ENCODE measurements around the gene LIX1L.
A peak's percentile ranks its signal among the peaks of the same experiment; 100 is the strongest.

The LIX1L gene

GRCh38 chr1:145982010-145982723 lies 24.4 kb upstream of the LIX1L start:
- no peak overlapping the region for H3K4me3 ChIP-seq (ENCODE audit: low read length)
- no peaks in the 10 kb centered on the region for H3K36me3 ChIP-seq (ENCODE audit: control insufficient read depth, insufficient read depth, low read length)
- H3K4me1 ChIP-seq (ENCODE audit: control insufficient read depth, insufficient read depth, low read length): peaks cover 78% of the 10 kb centered on the region
- H3K9me3 ChIP-seq (ENCODE audit: control insufficient read depth, low read length): no peaks in the 10 kb centered on the region
- H3K27me3 ChIP-seq (ENCODE audit: control insufficient read depth, insufficient read depth, low read length): no peaks in the 10 kb centered on the region
- no peak overlapping the region for H3K9ac ChIP-seq (ENCODE audit: low read length)

- Histone ChIP-seq H3K36me3 (ENCODE audit: control insufficient read depth, insufficient read depth, low read length) (no peaks in the 10 kb centered on the region), H3K4me3 (ENCODE audit: low read length) (no peak overlapping the region), H3K9ac (ENCODE audit: low read length) (no peak overlapping the region), H3K27me3 (ENCODE audit: control insufficient read depth, insufficient read depth, low read length) (no peaks in the 10 kb centered on the region), H3K9me3 (ENCODE audit: control insufficient read depth, low read length) (no peaks in the 10 kb centered on the region), H3K4me1 (ENCODE audit: control insufficient read depth, insufficient read depth, low read length) (peaks cover 67% of the 10 kb centered on the region)
Observed at GRCh38 chr1:145980457-145980994, 22.7 kb upstream of the LIX1L start.

- Histone ChIP-seq H3K9me3 (ENCODE audit: control insufficient read depth, low read length) (no peaks in the 10 kb centered on the region), H3K4me3 (ENCODE audit: low read length) (no peak overlapping the region), H3K9ac (ENCODE audit: low read length) (peak overlapping the region; percentile 64), H3K27me3 (ENCODE audit: control insufficient read depth, insufficient read depth, low read length) (no peaks in the 10 kb centered on the region), H3K36me3 (ENCODE audit: control insufficient read depth, insufficient read depth, low read length) (no peaks in the 10 kb centered on the region), H3K4me1 (ENCODE audit: control insufficient read depth, insufficient read depth, low read length) (peaks cover 61% of the 10 kb centered on the region)
Observed at GRCh38 chr1:145979746-145980456, 22.1 kb upstream of the LIX1L start.

- Histone ChIP-seq H3K9me3 (ENCODE audit: control insufficient read depth, low read length) (no peaks in the 10 kb centered on the region), H3K4me1 (ENCODE audit: control insufficient read depth, insufficient read depth, low read length) (peaks cover 57% of the 10 kb centered on the region), H3K36me3 (ENCODE audit: control insufficient read depth, insufficient read depth, low read length) (no peaks in the 10 kb centered on the region), H3K27me3 (ENCODE audit: control insufficient read depth, insufficient read depth, low read length) (no peaks in the 10 kb centered on the region), H3K4me3 (ENCODE audit: low read length) (peak overlapping the region; percentile 43), H3K9ac (ENCODE audit: low read length) (peak overlapping the region; percentile 74)
Observed at GRCh38 chr1:145978854-145979745, 21.3 kb upstream of the LIX1L start.

GRCh38 chr1:145978471-145978853 lies 20.6 kb upstream of the LIX1L start:
- peaks cover 51% of the 10 kb centered on the region for H3K4me1 ChIP-seq (ENCODE audit: control insufficient read depth, insufficient read depth, low read length)
- H3K9ac ChIP-seq (ENCODE audit: low read length): peak overlapping the region; percentile 74
- no peaks in the 10 kb centered on the region for H3K9me3 ChIP-seq (ENCODE audit: control insufficient read depth, low read length)
- H3K4me3 ChIP-seq (ENCODE audit: low read length): no peak overlapping the region
- H3K27me3 ChIP-seq (ENCODE audit: control insufficient read depth, insufficient read depth, low read length): no peaks in the 10 kb centered on the region
- H3K36me3 ChIP-seq (ENCODE audit: control insufficient read depth, insufficient read depth, low read length): no peaks in the 10 kb centered on the region

- peaks cover 44% of the 10 kb centered on the region for H3K4me1 ChIP-seq (ENCODE audit: control insufficient read depth, insufficient read depth, low read length)
- no peaks in the 10 kb centered on the region for H3K36me3 ChIP-seq (ENCODE audit: control insufficient read depth, insufficient read depth, low read length)
- H3K9me3 ChIP-seq (ENCODE audit: control insufficient read depth, low read length): no peaks in the 10 kb centered on the region
- peak overlapping the region; percentile 74 for H3K9ac ChIP-seq (ENCODE audit: low read length)
- H3K4me3 ChIP-seq (ENCODE audit: low read length): no peak overlapping the region
- H3K27me3 ChIP-seq (ENCODE audit: control insufficient read depth, insufficient read depth, low read length): no peaks in the 10 kb centered on the region
Observed at GRCh38 chr1:145977486-145978470, 20.0 kb upstream of the LIX1L start.

GRCh38 chr1:145977016-145977415 lies 19.2 kb upstream of the LIX1L start:
- Histone ChIP-seq H3K9ac (ENCODE audit: low read length) (peak overlapping the region; percentile 74), H3K9me3 (ENCODE audit: control insufficient read depth, low read length) (no peaks in the 10 kb centered on the region), H3K4me1 (ENCODE audit: control insufficient read depth, insufficient read depth, low read length) (peaks cover 37% of the 10 kb centered on the region), H3K36me3 (ENCODE audit: control insufficient read depth, insufficient read depth, low read length) (no peaks in the 10 kb centered on the region), H3K27me3 (ENCODE audit: control insufficient read depth, insufficient read depth, low read length) (no peaks in the 10 kb centered on the region), H3K4me3 (ENCODE audit: low read length) (no peak overlapping the region)

- Histone ChIP-seq H3K4me3 (ENCODE audit: low read length) (no peak overlapping the region), H3K9ac (ENCODE audit: low read length) (no peak overlapping the region), H3K36me3 (ENCODE audit: control insufficient read depth, insufficient read depth, low read length) (no peaks in the 10 kb centered on the region), H3K4me1 (ENCODE audit: control insufficient read depth, insufficient read depth, low read length) (peaks cover 27% of the 10 kb centered on the region), H3K27me3 (ENCODE audit: control insufficient read depth, insufficient read depth, low read length) (no peaks in the 10 kb centered on the region), H3K9me3 (ENCODE audit: control insufficient read depth, low read length) (no peaks in the 10 kb centered on the region)
Observed at GRCh38 chr1:145975216-145975615, 17.4 kb upstream of the LIX1L start.

DNA sequence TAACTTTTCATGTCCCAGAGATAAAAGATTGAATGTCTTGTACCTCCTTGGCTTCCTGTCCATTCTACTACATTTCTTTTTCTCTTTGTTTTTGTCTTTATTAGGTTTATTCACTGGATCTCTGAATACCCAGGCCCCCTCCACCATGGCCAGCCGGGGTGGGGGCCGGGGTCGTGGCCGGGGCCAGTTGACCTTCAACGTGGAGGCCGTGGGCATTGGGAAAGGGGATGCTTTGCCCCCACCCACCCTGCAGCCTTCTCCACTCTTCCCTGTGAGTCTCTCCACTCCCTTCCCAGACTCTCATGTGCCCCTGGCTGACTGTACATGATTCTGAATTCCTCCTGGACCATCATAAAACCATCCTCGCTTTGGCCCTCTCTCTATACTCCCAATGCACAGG lies 16.9 kb upstream of the LIX1L start:
- Histone ChIP-seq H3K4me1 (ENCODE audit: control insufficient read depth, insufficient read depth, low read length) (peaks cover 22% of the 10 kb centered on the region), H3K36me3 (ENCODE audit: control insufficient read depth, insufficient read depth, low read length) (no peaks in the 10 kb centered on the region), H3K4me3 (ENCODE audit: low read length) (no peak overlapping the region), H3K27me3 (ENCODE audit: control insufficient read depth, insufficient read depth, low read length) (no peaks in the 10 kb centered on the region), H3K9ac (ENCODE audit: low read length) (no peak overlapping the region), H3K9me3 (ENCODE audit: control insufficient read depth, low read length) (no peaks in the 10 kb centered on the region)

DNA sequence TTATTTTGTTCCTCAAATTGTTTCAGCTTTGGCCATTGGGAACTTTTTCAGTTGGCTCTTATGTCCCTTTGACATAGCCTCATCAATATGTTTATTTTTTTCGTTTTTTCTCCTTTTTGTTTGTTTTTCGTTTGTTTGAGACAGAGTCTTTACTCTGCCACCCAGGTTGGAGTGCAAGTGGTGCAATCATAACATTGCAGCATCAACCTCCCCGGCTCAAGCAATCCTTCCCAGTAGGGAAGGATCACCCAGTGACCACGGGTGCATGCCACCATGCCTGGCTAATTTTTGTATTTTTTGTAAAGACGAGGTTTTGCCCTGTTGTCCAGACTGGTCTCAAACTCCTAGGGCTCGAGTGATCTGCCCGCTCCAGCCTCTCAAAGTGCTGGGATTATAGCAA lies 14.8 kb upstream of the LIX1L start:
- Histone ChIP-seq H3K9me3 (ENCODE audit: control insufficient read depth, low read length) (no peaks in the 10 kb centered on the region), H3K4me3 (ENCODE audit: low read length) (no peak overlapping the region), H3K27me3 (ENCODE audit: control insufficient read depth, insufficient read depth, low read length) (no peaks in the 10 kb centered on the region), H3K36me3 (ENCODE audit: control insufficient read depth, insufficient read depth, low read length) (no peaks in the 10 kb centered on the region), H3K9ac (ENCODE audit: low read length) (no peak overlapping the region), H3K4me1 (ENCODE audit: control insufficient read depth, insufficient read depth, low read length) (peaks cover 2% of the 10 kb centered on the region)

GRCh38 chr1:145967288-145967687 lies 9.5 kb upstream of the LIX1L start:
- H3K4me3 ChIP-seq (ENCODE audit: low read length): no peak overlapping the region
- no peaks in the 10 kb centered on the region for H3K9me3 ChIP-seq (ENCODE audit: control insufficient read depth, low read length)
- H3K27me3 ChIP-seq (ENCODE audit: control insufficient read depth, insufficient read depth, low read length): peaks cover under 1% of the 10 kb centered on the region
- H3K4me1 ChIP-seq (ENCODE audit: control insufficient read depth, insufficient read depth, low read length): peaks cover 23% of the 10 kb centered on the region
- no peaks in the 10 kb centered on the region for H3K36me3 ChIP-seq (ENCODE audit: control insufficient read depth, insufficient read depth, low read length)
- H3K9ac ChIP-seq (ENCODE audit: low read length): no peak overlapping the region

Data from mucosa of stomach (tissue), 1 donor.